Muscle layer of duodenum (tissue), 2 donors: Measurements from ENCODE around the gene NCKAP5.

ENCODE experiments used
- H3K27ac ChIP-seq: one replicate; pipeline ENCODE4 v1.7.0; 2013; ENCODE audit warnings: mild to moderate bottlenecking, low read length
- H3K27me3 ChIP-seq: one replicate; pipeline ENCODE4 v1.7.0; 2013; ENCODE audit warnings: low read depth, mild to moderate bottlenecking, control low read depth, low read length
- H3K36me3 ChIP-seq, 2 donors: one replicate each; pipeline ENCODE4 v1.7.0; 2013; ENCODE audit warnings: low read length in 2 of 2, control low read depth in 1 of 2, mild to moderate bottlenecking in 1 of 2; ENCODE audit not compliant: insufficient read depth in 2 of 2, control insufficient read depth in 1 of 2
- H3K4me1 ChIP-seq, 2 donors: one replicate each; pipeline ENCODE4 v1.7.0; 2013; ENCODE audit warnings: low read length in 2 of 2, mild to moderate bottlenecking in 2 of 2, control low read depth in 1 of 2, moderate library complexity in 1 of 2; ENCODE audit not compliant: insufficient read depth in 2 of 2, control insufficient read depth in 1 of 2
- H3K4me3 ChIP-seq, 2 donors: one replicate each; pipeline ENCODE4 v1.7.0; 2013; ENCODE audit warnings: low read length in 2 of 2, low read depth in 1 of 2, mild to moderate bottlenecking in 1 of 2
- H3K9me3 ChIP-seq, 2 donors: one replicate each; pipeline ENCODE4 v1.7.0; 2013; ENCODE audit warnings: low read length in 2 of 2, control low read depth in 1 of 2, mild to moderate bottlenecking in 1 of 2; ENCODE audit not compliant: control insufficient read depth in 1 of 2
- donor health status: healthy.

The NCKAP5 gene

DNA sequence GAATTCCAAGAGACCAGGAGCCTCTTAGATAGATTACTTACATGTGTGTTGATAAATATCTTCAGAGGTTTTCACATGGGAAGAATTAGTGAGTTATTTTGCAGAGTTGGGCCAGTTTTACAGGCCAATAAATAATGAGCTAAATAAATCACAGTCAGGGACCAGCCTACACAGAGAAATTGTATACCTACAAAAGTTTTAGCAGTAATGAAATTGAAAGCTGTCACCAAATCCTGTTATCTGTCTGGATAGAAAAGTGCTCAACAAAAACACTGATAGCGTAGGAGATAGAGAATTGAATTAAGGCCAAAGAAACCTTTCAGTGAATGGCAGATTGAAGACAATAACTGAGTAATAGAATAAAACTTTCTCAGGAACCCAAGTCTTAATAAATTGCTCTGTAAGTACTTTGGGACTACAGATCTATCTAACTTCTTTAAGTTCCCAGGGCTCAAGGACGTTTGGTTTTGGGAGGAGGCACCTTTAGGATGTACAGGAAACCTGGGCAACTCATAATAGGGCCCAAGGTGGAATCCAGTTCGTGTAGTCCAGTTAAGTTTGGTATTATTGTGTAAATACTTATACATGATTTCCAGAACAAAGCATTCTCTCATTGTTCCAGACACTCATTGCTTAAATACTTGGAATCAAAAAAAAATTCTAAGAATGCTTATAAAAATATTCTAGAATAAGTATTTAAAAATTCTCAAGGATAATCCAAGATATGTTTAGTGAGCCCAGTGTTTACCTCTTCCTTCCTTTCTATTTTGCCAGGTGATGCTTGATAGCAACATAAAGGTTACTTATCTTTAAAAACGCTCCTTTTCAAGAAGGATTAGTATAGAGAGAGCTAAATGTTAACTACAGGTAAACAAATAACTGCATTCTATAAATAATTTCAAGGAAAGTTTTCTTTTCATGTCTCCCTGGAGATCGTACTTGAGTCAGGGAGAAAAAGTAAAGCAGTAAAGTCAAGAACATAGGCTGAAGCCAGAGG lies 134.5 kb downstream of the NCKAP5 start:
- no peaks in the 10 kb centered on the region for H3K27me3 ChIP-seq
- no peak overlapping the region for H3K27ac ChIP-seq
- no peaks in the 10 kb centered on the region for H3K4me1 ChIP-seq
- H3K9me3 ChIP-seq: no peaks in the 10 kb centered on the region
- no peak overlapping the region for H3K4me3 ChIP-seq
- H3K36me3 ChIP-seq: no peaks in the 10 kb centered on the region

DNA sequence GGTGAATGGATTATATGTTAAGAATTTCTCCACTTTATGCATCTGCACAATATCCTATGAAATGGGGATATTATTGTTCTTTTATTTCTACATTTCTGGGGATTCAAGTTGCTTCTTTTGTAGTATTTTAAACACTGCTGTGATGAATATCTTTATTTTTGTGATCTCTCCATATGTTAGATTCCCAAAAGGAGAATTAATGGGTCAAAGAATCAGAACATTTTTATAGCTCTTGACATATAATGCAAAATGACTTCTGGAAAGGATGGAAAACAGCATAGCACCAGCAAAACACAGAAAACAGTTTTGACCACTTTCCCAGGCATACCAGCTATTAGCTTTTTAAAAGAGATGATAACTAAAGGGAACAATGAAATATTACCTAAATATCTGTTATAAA lies 135.5 kb downstream of the NCKAP5 start:
- Histone ChIP-seq H3K4me3 (no peak overlapping the region), H3K27me3 (no peaks in the 10 kb centered on the region), H3K36me3 (no peaks in the 10 kb centered on the region), H3K9me3 (no peaks in the 10 kb centered on the region), H3K4me1 (no peaks in the 10 kb centered on the region), H3K27ac (no peak overlapping the region)

DNA sequence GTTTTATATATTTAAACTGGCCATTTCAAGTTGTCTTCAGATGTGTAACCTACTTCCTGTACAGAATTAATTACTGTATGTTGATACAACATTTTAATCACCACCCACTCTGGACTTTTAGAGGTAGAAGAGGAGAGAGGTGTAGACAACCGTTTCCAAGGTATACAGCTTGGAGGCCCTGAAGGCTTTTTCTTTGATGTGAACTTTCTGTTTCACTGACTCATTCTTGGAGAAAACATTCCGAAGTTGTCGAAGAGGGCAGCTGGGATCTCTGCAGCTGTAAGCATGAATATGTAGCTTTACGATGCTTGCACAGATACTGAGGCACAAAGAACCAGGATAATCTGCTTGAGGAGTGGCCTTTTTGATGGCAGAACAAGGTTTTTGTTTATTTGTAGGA lies 137.0 kb downstream of the NCKAP5 start:
- H3K9me3 ChIP-seq: no peaks in the 10 kb centered on the region
- no peak overlapping the region for H3K27ac ChIP-seq
- H3K4me1 ChIP-seq: no peaks in the 10 kb centered on the region
- no peaks in the 10 kb centered on the region for H3K27me3 ChIP-seq
- no peaks in the 10 kb centered on the region for H3K36me3 ChIP-seq
- no peak overlapping the region for H3K4me3 ChIP-seq

DNA sequence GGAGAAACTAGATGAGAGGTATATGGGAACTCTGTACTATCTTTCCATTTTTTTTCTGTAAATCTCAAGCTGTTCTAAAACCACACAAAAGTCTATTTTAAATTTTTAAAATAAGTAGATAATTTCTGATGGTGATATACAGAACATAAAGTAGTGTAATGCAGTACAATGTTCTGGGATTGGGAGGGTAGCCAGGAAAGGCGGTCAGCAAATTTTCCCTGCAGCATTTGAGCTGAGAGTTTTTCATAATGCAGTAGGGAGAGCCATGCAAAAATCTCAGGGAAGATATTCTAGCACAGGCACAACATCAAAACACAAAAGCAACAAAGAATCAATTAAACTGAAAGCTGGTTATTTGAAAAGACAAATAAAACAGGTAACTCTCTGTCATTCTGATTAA lies 141.5 kb downstream of the NCKAP5 start:
- Histone ChIP-seq H3K36me3 (no peaks in the 10 kb centered on the region), H3K4me1 (no peaks in the 10 kb centered on the region), H3K27ac (no peak overlapping the region), H3K4me3 (no peak overlapping the region), H3K9me3 (no peaks in the 10 kb centered on the region), H3K27me3 (no peaks in the 10 kb centered on the region)

DNA sequence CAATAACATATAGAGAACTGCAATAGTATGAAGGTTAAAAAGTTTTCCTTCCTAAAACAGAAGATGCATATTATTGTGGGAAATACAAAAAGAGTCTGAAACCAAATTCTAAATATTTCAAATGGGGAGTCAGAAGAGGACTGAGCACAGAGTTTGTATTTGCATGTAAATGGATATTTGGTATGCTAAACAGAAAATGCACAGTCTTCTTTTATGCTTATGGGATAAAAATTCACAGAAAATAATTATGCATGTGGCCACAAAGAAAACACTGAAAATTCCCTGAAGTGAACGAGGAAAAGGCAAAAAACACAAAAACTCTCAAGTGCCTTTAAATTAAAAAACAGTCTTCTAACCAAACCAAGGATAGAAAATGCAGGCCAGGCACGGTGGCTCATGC lies 142.7 kb downstream of the NCKAP5 start:
- Histone ChIP-seq H3K9me3 (no peaks in the 10 kb centered on the region), H3K27ac (no peak overlapping the region), H3K4me3 (no peak overlapping the region), H3K4me1 (no peaks in the 10 kb centered on the region), H3K36me3 (no peaks in the 10 kb centered on the region), H3K27me3 (no peaks in the 10 kb centered on the region)

DNA sequence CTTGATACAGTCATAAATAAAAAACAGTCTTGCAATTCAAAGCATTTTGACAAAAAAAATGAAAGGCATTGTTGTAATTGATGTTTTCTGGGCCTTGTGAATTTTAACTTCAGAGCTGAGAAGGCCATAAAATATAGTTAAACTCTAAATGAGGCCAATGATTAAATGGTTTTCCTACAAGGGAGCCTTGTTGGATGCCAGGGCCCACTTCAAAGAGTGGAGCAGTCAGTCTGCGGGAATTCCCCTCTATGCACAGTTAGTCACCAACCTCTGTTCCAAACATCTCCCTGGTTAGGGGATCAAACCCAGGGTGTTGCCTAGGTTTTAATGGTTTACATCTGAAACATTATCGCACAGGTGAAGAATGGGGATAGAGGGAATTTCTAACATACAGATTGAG lies 143.4 kb downstream of the NCKAP5 start:
- H3K27me3 ChIP-seq: no peaks in the 10 kb centered on the region
- no peaks in the 10 kb centered on the region for H3K4me1 ChIP-seq
- no peaks in the 10 kb centered on the region for H3K9me3 ChIP-seq
- H3K27ac ChIP-seq: no peak overlapping the region
- no peaks in the 10 kb centered on the region for H3K36me3 ChIP-seq
- H3K4me3 ChIP-seq: no peak overlapping the region

DNA sequence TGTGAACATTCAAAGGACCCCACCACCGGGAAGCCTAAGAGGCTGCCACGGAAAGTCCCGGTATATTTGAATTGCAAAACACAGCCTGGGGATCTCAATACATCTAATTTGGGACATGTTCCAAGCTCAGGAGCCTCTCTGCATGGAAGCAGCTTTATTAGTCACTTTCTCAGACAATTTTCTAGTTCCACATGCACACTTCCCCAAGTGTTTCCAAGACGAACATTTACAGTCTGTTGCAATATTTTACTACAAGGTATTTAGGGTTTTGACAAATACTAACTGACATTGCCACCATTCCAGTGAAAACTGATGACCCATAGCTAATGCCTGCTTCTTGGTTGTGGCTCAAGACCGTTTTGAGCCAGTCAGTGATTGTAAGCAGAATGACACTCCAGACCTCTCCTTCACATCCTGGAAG lies 145.3 kb downstream of the NCKAP5 start:
- no peak overlapping the region for H3K27ac ChIP-seq
- no peaks in the 10 kb centered on the region for H3K4me1 ChIP-seq
- no peaks in the 10 kb centered on the region for H3K36me3 ChIP-seq
- no peaks in the 10 kb centered on the region for H3K27me3 ChIP-seq
- no peaks in the 10 kb centered on the region for H3K9me3 ChIP-seq
- no peak overlapping the region for H3K4me3 ChIP-seq

DNA sequence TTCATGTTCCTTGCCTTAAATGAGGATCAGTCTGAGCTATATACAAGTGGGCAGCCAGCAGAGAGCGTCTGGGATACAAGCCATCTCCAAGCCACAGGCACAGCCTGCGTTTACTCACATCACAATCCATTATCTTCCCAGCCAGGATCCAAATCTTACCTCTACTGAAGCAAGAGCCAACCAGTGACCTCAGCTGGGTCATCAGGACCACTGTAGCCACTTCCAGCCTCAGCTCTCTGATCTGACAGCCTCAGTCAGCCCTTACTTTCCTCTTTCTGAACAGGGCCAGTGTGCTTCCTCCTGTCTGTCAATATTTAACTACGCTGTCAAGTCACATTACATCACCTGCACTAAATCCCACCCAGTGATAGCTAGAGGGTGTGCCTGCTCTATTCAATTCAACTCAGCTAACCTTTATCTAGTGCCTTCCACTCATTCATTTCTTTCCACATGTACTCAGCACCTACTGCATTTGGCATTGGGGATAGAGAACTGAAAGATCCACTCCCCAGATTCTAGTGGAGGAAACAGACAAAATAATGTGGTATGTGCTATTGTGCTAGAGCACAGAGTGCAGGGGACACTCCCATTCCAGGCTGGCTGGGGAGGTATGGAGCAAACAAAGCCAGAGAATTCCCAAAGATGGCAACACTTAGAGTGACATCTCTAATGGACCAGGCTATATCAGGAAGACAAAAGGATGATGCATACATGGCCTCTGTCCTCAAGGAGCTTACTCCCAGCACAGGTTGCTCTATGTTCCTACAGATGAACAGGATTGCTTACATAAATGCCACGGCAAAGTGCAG lies 146.5 kb downstream of the NCKAP5 start:
- Histone ChIP-seq H3K4me3 (no peak overlapping the region), H3K36me3 (no peaks in the 10 kb centered on the region), H3K9me3 (no peaks in the 10 kb centered on the region), H3K27ac (no peak overlapping the region), H3K27me3 (no peaks in the 10 kb centered on the region), H3K4me1 (peaks cover 0 to 3% of the 10 kb centered on the region in 2 donors)

DNA sequence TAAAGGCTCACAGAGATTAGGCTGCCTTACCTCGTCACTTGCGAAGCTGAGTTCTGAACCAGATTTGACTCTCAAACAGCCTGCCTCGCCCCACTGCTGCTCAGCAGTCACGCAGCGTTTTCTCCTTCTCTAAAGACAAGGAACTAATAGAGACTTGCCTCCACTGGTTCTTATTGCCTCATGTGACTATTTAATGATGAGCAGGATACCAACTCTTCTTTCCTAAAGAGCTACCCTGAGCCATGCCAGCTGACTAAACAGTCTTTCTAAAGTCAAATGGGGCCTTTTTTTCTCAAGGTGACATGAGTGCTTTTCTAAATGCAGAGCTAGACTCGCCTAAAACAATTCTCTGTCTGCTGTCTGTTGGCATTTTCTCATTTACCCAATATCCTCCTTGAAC lies 147.5 kb downstream of the NCKAP5 start:
- peaks cover 0 to 3% of the 10 kb centered on the region in 2 donors for H3K4me1 ChIP-seq
- no peaks in the 10 kb centered on the region for H3K36me3 ChIP-seq
- no peak overlapping the region for H3K27ac ChIP-seq
- H3K9me3 ChIP-seq: no peaks in the 10 kb centered on the region
- H3K27me3 ChIP-seq: no peaks in the 10 kb centered on the region
- H3K4me3 ChIP-seq: no peak overlapping the region

DNA sequence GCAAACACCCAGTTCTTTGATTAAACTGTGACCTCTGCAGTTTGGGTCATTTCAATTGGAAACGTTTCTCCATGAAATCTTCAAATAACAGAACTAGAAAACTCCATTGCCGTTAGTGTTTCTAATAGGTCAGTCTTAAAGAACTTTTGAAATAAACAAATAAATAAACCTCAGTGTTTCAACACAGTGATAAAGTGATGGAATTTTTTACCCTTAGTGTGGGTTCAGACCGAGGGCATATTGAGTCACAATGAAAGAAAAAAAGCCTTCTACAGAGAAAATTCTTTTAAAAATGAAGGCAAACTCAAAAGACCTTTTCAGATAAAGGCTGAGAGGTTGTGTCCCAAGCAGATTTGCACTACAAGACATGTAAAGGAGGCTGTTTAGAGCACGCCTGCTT lies 149.6 kb downstream of the NCKAP5 start:
- H3K4me3 ChIP-seq: no peak overlapping the region
- H3K4me1 ChIP-seq: peaks cover 0 to 3% of the 10 kb centered on the region in 2 donors
- no peaks in the 10 kb centered on the region for H3K27me3 ChIP-seq
- H3K27ac ChIP-seq: no peak overlapping the region
- no peaks in the 10 kb centered on the region for H3K9me3 ChIP-seq
- H3K36me3 ChIP-seq: no peaks in the 10 kb centered on the region

DNA sequence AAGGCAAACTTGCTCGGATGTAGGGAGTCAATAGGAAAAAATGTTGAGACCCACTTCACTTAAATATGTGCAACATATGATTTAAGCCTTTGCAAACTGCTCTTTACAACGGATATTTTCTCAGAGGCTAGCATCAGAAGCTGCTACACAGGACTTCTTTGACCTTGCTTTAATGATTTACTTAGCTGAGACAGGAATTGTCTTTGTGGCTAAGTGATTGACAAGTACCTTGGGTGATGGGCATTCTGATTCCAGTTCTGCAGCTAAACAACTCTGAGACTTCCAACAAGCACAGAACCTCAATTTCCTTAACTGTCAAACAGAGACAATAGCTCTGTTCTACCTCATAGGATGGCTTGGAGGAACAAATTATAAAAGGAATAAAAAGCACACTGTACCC lies 150.2 kb downstream of the NCKAP5 start:
- no peaks in the 10 kb centered on the region for H3K9me3 ChIP-seq
- no peak overlapping the region for H3K4me3 ChIP-seq
- H3K36me3 ChIP-seq: no peaks in the 10 kb centered on the region
- peaks cover 0 to 3% of the 10 kb centered on the region in 2 donors for H3K4me1 ChIP-seq
- no peak overlapping the region for H3K27ac ChIP-seq
- no peaks in the 10 kb centered on the region for H3K27me3 ChIP-seq
